BJ (cell line): ENCODE data around the gene TANC2. TPM values are rescaled to one million over a fixed set of nuclear protein-coding genes. Genes with fewer than 3 reads are reported as not detected.

Source experiments
- CTCF ChIA-PET: fragments of 350-600 bp; formaldehyde crosslinking; extraction: SDS; loops from one replicate; lab custom pipeline; 2021; ENCODE audit warnings: antibody characterized with exemption, inconsistent platforms; lab: Yijun Ruan, JAX
- POLR2A ChIA-PET: fragments of 300-600 bp; sonication (Branson Sonifier 250); formaldehyde crosslinking; extraction: SDS; loops from one replicate; lab custom pipeline; 2021; ENCODE audit warnings: antibody characterized with exemption; lab: Charles Lee
- DNase-seq: peaks from one replicate; pipeline ENCODE4 v3.0.0-alpha.2; 2011; ENCODE audit warnings: low read depth
- H3K27me3 ChIP-seq: 2 replicates; pipeline ENCODE4 v1.6.0; 2011; ENCODE audit warnings: low read length; ENCODE audit not compliant: control insufficient read depth, insufficient read depth
- H3K36me3 ChIP-seq: 2 replicates; pipeline ENCODE4 v1.5.1; 2011; ENCODE audit warnings: low read length; ENCODE audit not compliant: control insufficient read depth, insufficient read depth
- H3K4me3 ChIP-seq: 2 replicates; pipeline ENCODE4 v1.5.1; 2011; ENCODE audit warnings: low read depth, mild to moderate bottlenecking, control low read depth, low read length
- polyA plus RNA-seq: library from polyadenylated mRNA; depleted of rRNA; stranded (reverse); fragments of >200 nt; gene quantifications from 2 replicates; pipeline ENCODE4 v1.2.3, GENCODE V29; 2011
- TF ChIP-seq, protein P1 (sequence below): IDR thresholded peaks from 2 replicates; pipeline ENCODE4 v1.5.1; 2011; ENCODE audit warnings: low read depth, mild to moderate bottlenecking, control low read depth, inconsistent platforms, low read length, moderate library complexity; ENCODE audit not compliant: insufficient read depth

Gene TANC2
- polyA plus RNA-seq, 1 experiment = 27.5 TPM

- POLR2A ChIA-PET = interaction anchor here (0.6 kb wide), 1 partner anchor 9 kb away, joined by 11 read pairs; no protein-coding TSS in a partner anchor
- Histone ChIP-seq H3K36me3 (no peaks in the 10 kb centered on the region), H3K4me3 (no peak overlapping the region), H3K27me3 (no peaks in the 10 kb centered on the region)
- DNase-seq = no peak
- TF ChIP-seq, protein P1, sequence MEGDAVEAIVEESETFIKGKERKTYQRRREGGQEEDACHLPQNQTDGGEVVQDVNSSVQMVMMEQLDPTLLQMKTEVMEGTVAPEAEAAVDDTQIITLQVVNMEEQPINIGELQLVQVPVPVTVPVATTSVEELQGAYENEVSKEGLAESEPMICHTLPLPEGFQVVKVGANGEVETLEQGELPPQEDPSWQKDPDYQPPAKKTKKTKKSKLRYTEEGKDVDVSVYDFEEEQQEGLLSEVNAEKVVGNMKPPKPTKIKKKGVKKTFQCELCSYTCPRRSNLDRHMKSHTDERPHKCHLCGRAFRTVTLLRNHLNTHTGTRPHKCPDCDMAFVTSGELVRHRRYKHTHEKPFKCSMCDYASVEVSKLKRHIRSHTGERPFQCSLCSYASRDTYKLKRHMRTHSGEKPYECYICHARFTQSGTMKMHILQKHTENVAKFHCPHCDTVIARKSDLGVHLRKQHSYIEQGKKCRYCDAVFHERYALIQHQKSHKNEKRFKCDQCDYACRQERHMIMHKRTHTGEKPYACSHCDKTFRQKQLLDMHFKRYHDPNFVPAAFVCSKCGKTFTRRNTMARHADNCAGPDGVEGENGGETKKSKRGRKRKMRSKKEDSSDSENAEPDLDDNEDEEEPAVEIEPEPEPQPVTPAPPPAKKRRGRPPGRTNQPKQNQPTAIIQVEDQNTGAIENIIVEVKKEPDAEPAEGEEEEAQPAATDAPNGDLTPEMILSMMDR = no peak
- CTCF ChIA-PET = interaction anchor here (0.9 to 1.7 kb wide), 2 partner anchors 13 to 230 kb away, joined by 3 to 5 read pairs; no protein-coding TSS in a partner anchor
These were observed 14.8 kb downstream of the TANC2 start for GRCh38 chr17:62980842-62981241.

- ChIA-PET CTCF (interaction anchor here (0.9 to 1.2 kb wide), 3 partner anchors 11 to 14 kb away, joined by 3 read pairs; no protein-coding TSS in a partner anchor), POLR2A (no interaction called here)
- Histone ChIP-seq H3K27me3 (no peaks in the 10 kb centered on the region), H3K36me3 (no peaks in the 10 kb centered on the region), H3K4me3 (no peak overlapping the region)
- DNase-seq = no peak
- TF ChIP-seq, protein P1 = no peak
These were observed 15.9 kb downstream of the TANC2 start for GRCh38 chr17:62981933-62982332.

DNA sequence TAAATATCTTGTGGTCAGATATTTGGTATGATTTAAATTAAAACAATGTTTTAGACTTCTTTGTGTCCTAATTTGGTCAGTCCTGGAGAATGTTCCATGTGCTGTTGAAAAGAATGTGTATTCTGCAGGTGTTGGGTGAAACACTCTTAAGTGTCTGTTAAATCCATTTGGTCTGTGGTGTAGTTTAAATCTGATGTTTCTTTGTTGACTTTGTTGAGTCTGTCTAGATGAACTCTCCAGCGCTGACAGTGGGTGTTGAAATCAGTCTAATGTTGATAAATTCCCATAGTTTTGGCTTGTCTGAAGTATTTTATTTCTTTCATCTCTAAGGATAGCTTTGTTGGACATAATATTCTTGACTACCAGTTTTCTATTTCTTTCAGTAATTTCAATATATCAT, 18.8 kb downstream of the TANC2 start:
- POLR2A ChIA-PET = interaction anchor here (0.5 kb wide), 1 partner anchor 362 kb away, joined by 3 read pairs; no protein-coding TSS in a partner anchor
- TF ChIP-seq, protein P1 = no peak
- Histone ChIP-seq H3K36me3 (no peaks in the 10 kb centered on the region), H3K4me3 (no peak overlapping the region), H3K27me3 (no peaks in the 10 kb centered on the region)
- DNase-seq = no peak
- CTCF ChIA-PET = interaction anchor here (0.6 to 1.2 kb wide), 2 partner anchors 10 to 12 kb away, joined by 3 to 4 read pairs; no protein-coding TSS in a partner anchor

DNA sequence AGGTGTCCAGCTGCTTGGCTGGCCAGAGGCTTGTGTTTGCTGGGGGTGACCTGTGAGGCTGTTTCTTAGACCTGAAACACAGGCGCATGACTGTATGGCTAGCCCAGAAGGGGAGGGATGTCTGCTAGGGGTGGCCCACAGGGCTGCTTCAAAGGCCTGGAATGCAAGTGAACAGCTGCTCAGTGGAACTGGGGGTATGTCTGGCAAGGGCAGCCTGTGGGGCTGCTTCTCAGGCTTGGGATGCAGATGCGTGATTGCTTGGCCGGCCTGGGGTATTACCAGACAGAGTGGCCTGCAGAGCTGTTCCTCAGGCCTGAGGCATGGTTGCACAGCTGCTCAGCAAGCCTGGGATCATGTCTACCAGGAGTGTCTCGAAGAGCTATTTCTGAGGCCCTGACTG, 20.5 kb downstream of the TANC2 start:
- ChIA-PET CTCF (interaction anchor here (0.6 to 0.9 kb wide), 2 partner anchors 11 to 13 kb away, joined by 3 to 4 read pairs; no protein-coding TSS in a partner anchor), POLR2A (no interaction called here)
- Histone ChIP-seq H3K36me3 (no peaks in the 10 kb centered on the region), H3K27me3 (no peaks in the 10 kb centered on the region), H3K4me3 (no peak overlapping the region)
- TF ChIP-seq, protein P1 = no peak
- no peak for DNase-seq

DNA sequence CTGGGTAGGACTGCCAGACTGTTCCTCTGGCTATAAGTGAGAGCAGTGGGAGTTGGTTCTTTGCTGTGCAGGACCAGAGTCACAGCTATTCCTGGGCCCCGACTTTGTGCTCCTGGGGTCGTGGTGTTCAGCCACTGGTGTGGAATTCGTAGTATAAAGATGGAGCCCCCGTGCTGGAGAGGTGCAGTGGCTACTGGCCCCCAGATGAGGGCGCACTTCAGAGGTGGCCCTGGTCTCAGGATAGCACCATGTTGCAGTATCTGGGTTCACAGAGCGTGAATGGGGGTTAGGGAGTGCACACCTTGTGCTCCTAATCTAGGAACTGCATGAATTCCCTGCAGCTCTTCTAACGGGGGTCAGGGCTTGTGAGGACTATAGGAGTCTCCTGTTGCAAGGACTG, 21.1 kb downstream of the TANC2 start:
- Histone ChIP-seq H3K36me3 (no peaks in the 10 kb centered on the region), H3K4me3 (no peak overlapping the region), H3K27me3 (no peaks in the 10 kb centered on the region)
- no peak for DNase-seq
- ChIA-PET CTCF (interaction anchor here (0.6 to 0.9 kb wide), 2 partner anchors 11 to 12 kb away, joined by 3 to 4 read pairs; no protein-coding TSS in a partner anchor), POLR2A (no interaction called here)
- TF ChIP-seq, protein P1 = peak; percentile 26; the same call in 1 of the 2 replicates
